Urothelium cell line (cell line): ENCODE data around the gene ZSCAN10.
"Not testable (repeated sequence)": the region's sequence is repeated elsewhere in the genome, so short reads cannot be mapped to it uniquely, and the experiment has no call there.

Source experiments
- DNase-seq: peaks from one replicate; pipeline ENCODE4 v3.0.0; 2011; ENCODE audit warnings: low spot score, mixed read lengths
- FAIRE-seq: peaks from 2 replicates; lab custom pipeline; 2011; peaks lifted over from hg19 to GRCh38; lab: Jason Lieb, UNC

The ZSCAN10 gene

DNA sequence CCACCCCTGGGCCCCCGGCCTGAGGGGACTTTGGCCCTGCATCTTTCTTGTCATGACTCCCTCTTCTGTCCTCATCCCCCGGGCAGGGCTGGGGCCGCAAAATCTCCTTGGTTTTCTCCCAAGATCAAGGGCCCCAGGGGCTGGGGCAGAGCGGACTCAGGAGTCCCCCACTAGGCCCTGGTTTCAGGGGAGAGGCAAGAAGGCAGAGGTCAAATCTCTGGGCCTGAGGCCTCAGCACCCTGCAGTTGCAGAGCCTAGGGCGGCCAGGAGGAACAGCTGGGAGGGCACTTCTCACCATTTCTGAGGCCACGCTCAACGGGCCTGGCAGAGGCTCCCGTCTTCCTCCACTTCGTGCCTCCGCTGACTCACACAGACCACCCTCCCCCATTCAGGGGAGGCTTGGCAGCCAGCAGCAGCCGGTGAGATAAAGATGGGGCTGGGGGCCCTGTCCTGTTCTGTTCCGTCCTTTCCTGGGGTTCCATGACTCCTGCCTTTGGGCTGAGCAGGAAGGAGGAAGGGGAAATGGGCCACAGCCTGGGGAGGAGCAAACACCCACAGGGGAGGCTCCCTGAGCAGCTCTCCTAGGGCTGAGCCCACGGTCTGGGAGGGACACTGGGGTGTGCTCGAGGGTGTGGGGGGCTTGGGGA is 12.4 kb downstream of the ZSCAN10 start:
- peak; percentile 57 for DNase-seq
- no peak for FAIRE-seq

DNA sequence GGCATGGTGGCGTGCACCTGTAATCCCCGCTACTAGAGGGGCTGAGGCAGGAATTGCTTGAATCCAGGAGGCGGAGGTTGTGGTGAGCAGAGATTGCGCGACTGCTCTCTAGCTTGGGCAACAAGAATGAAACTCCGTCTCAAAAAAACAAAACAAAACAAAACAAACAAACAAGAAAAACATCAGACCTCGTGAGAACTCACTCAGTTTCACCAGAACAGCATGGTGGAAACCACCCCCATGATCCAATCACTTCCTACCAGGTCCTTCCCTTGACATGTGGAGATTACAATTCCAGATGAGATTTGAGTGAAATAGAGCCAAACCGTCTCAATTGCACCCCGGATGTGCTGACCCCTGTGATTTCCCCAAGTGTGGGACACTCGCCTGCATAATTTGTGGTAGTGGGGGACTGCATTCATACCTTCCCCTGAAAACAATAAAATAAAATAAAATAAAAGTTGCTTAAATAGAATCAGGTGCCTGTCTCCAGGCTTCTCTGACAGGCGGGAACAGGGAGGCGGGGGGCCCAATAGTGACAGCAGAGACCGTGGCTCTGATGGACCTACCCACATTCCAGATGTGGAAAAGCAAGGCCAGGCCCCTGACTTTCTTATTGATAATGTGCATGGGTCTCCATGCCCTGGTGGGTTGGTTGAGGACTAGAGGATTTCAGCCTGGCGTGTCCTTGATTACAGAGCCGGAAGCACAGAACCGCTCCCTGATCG is 13.1 kb downstream of the ZSCAN10 start:
- no peak for DNase-seq
- no peak for FAIRE-seq

DNA sequence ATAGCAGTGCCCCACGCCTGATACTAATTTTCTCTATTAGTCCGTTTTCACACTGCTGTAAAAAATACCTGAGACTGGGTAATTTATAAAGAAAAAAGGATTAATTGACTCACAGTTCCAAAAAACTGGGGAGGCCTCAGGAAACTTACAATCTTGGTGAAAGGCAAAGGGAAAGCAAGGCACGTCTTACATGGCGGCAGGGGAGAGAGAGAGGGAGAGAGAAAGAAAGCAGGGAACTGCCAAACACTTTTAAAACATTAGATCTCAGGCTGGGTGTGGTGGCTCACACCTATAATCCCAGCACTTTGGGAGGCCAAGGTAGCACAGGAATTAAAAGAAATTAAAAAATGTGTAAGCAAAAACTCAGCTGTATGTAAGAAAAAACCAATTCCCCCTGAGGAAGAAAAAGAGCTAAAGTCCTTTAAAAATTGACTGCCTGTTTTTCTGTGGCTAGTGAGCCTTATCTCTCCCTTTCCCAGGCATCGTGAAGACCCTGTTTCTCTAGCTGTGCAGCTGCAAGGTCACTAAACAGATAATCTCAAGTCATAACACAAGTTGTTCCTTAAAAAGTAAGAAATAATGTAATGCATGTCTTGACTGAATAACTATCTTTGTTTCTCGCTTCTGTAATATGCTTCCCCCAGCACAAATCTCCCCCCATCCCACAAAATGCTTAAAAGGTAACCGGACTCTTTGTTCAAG is 14.0 kb downstream of the ZSCAN10 start:
- FAIRE-seq: no peak

DNA sequence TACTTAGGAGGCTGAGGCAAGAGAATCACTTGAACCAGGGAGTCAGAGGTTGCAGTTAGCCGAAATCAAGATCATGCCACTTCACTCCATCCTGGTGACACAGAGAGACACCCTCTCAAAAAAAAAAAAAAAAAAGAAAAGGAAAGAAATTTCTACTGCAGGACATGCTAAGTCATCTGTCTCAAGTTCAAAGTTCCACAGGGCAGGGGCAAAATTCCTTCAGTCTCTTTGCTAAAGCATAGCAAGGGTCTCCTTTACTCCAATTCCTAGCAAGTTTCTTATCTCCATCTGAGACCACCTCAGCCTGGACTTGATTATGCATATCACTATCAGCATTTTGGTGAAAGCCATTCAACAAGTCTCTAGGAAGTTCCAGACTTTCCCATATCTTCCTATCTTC is 14.6 kb downstream of the ZSCAN10 start:
- FAIRE-seq: no peak
- DNase-seq: no peak

More for the DNA sequence above, 14.0 kb downstream of the ZSCAN10 start:
- no peak for DNase-seq

DNA sequence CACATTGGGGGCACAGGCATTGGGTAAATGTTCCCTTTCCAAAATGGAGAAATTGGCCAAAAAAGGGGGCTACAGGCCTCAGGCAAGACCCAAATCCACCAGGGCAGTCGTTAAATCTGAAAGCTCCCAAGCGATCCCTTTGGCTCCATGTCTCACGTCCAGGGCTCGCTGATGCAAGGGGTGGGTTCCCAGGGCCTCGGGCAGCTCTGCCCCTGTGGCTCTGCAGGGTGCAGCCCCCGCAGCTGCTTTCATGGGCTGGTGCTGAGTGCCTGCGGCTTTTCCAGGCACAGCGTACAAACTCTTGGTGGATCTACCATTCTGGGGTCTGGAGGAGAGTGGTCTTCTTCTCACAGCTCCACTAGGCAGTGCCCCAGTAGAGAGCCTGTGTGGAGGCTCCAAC is 15.7 kb downstream of the ZSCAN10 start:
- DNase-seq, FAIRE-seq: not testable (repeated sequence)

DNA sequence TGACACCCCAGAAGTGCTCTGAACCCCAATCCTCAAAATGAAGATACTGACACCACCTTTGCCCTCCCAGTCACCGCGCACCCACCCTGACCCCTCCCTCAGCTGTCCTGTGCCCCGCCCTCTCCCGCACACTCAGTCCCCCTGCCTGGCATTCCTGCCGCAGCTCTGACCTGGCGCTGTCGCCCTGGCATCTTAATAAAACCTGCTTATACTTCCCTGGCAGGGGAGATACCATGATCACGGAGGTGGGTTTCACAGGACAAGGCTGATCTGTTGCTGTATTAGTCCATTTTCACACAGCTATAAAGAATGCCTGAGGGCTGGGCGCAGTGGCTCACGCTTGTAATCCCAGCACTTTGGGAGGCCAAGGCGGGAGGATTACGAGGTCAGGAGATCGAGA is 17.1 kb downstream of the ZSCAN10 start:
- FAIRE-seq, DNase-seq: not testable (repeated sequence)

DNA sequence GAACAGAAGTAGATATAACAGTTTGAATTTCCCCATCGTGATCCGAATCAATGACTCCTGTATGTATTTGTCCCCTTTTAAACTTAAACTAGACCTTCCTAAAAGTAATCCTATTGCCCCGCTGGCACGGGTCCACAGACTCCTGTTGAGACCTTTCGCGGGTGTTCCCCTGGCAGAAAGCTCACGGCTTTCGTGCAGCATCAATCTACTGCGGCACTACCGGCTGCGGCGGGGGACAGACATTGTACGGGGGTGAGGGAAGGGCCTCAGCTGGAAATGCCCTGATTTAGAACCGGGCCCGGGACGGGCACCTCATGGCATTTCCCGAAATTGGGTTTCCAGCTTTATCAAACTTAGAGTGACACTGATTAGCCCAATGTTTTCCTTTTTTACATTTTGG is 19.1 kb downstream of the ZSCAN10 start:
- FAIRE-seq (no peak), DNase-seq (no peak)

DNA sequence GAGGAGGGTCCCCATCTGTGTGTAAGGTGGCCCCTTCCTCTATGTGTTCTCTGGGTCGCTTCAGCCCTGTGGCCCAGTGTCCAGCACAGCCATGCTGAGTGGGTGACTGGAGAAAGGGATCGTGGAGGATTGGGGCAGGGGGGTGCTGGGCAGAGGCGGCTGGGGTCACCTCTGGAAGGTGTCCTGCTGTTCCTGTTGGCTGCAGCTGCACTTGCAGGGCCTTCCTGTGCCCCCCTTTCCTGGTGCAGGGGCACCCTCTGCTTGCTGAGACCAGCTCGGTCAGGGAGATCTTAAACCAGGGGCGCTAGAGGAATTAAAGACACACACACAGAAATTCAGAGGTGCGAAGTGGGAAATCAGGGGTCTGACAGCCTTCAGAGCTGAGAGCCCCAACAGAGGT is 22.5 kb downstream of the ZSCAN10 start:
- FAIRE-seq (no peak), DNase-seq (no peak)

DNA sequence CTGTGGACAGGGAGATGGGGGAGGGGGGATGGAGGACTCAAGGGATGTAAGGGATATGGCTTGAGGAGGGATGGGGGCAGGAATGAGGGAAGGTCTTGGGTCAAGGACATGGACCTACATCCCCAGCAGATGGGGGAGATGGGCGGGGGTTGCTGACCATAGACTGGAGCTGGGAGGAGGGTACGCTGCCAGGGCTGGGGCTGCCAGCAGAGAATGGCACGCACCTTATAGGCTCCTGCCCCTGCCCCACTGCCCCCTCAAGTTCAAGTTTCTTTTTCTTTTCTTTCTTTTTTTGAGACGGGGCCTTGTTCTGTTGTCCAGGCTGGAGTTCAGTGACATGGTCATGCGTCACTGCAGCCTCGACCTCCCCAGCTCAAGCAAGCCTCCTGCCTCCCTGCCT is 23.1 kb downstream of the ZSCAN10 start:
- not testable (repeated sequence) for FAIRE-seq, DNase-seq

DNA sequence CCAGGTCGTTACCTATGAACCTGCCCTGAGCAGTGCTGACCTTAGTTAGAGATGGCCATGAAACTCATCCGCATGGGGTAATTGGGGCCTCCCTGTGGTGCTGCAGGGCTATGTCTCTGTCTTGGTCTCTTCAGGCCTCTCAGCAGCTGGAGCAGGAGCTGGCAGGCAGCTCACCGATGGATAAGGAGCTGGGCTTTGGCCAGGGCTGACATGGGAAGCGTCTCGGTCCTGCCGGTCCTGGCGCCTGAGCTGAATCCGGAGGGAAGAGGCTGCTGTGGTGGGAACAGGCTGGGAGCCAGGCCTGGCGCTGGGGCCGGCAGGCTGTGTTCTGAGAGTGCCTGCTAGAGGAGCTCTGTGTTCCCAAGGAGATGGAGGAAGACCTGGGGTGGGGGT is 23.6 kb downstream of the ZSCAN10 start:
- FAIRE-seq: no peak
- DNase-seq: no peak

DNA sequence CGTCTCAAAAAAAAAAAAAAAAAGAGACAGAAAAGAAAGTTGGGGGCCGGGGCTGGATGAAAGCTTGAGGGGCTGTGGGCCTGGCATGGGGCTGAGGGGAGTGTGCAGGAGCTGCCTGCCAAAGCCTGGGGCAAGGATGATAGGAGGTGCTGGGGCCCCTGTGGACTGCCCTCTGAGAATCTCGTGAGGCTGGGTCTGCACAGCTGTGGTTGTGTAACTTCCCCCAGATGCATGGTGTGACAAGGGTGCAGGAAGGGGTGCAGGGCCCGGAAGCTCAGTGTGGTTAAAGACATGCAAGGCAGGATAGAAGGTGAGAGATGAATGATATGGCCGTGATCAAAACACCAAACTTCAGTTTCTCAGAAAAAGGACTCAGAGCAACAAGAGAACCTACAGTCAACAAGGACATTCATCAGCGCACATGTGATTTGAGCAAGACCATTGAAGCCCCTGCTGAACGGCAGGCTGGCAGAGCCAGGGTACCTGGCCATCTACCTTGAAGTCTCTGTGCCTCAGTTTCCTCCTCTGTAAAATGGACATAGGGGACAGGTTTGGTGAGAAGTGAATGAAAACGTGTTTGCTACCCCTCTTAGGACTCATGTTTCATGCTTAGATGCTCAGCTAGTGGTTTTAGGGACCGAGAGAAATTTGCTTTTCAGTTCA is 24.1 kb downstream of the ZSCAN10 start:
- DNase-seq (no peak), FAIRE-seq (no peak)

DNA sequence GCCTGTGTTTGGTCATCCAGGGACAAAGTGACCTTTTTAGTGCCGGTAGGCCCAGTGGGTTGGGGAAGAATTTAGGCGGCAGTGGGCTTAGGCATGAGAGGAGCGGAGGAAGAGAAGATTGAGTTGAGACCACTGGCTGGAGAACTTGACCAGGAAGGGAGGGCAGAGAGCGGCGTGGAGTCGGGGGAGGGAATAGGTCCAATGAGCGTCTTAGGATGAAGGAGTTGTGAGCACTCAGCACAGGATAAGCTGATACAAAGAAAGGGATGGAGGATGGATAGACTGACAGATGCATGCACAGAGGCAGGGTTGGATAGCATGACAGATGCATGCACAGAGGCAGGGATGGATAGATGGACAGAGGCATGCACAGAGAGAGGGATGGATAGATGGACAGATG is 25.6 kb downstream of the ZSCAN10 start:
- no peak for DNase-seq
- no peak for FAIRE-seq

DNA sequence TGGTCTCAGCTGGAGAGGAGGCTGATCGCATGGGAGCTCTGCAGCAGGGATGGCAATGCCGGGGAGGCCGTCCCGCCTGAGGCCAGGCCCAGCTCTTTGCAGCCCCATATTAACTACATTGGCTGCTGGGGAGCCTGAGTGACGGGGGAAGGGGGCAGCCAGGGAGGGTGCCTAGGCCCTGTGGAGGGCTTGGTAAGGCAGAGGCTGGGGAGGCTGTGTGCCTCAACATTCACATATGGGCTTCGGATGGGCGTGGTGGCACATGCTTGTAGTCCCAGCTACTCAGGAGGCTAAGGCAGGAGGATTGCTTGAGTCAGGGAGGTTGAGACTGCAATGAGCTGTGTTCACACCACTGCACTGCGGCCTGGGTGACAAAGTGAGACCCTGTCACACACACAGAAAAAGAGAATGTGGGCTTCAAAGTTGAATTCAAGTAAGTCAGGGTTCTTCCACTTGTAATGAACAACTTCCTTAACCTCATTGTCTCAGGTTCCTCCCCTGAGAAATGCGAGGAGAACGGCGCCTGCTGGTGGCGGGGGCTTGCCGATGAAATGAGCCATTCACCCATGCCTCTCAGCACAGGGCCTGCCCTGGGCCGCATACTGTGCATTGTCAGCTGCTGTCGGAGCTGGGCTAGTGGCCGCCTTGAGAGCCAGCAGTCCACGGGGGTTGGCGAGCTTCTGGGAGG is 26.4 kb downstream of the ZSCAN10 start:
- peak; percentile 56 for FAIRE-seq
- not testable (repeated sequence) for DNase-seq

DNA sequence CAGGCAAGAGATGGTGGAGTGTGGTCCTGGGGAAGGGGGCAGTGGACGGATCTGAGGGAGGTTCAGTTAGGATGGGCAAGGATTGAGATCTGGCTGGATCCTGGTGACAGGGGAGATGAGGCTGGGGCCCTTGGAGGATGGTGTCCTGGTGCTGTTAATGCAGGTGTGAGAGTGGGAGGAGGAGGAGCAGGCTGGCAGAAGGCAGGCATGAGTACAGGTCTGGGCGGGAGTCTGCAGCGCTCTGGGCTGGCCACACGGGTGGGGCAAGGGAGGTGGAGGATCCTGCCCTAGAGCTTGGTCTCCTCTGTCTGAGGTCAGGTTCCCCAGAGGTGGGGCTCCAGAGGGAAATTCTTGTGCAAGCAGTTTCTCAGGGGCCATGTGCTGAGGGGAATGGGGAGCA is 26.9 kb downstream of the ZSCAN10 start:
- not testable (repeated sequence) for FAIRE-seq

DNA sequence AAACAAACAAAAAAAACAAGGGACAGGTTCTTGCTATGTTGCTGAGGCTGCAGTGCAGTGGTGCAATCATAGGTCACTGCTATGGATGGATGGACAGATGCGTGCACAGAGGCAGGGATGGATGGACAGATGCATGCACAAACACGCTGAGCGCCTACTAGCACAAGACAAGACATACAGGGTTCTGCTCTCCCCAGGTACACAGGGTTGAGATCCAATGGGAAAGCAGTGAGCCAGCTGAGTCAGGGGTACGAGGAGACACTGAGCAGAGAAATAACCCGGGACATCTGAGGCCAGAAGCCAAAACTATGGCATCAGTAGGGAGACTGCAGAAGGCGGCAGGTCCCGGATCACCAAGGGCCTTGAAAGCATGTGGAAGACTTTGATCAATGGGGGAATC is 27.4 kb downstream of the ZSCAN10 start:
- DNase-seq: no peak
- FAIRE-seq: no peak

More for the DNA sequence above, 26.9 kb downstream of the ZSCAN10 start:
- not testable (repeated sequence) for DNase-seq

DNA sequence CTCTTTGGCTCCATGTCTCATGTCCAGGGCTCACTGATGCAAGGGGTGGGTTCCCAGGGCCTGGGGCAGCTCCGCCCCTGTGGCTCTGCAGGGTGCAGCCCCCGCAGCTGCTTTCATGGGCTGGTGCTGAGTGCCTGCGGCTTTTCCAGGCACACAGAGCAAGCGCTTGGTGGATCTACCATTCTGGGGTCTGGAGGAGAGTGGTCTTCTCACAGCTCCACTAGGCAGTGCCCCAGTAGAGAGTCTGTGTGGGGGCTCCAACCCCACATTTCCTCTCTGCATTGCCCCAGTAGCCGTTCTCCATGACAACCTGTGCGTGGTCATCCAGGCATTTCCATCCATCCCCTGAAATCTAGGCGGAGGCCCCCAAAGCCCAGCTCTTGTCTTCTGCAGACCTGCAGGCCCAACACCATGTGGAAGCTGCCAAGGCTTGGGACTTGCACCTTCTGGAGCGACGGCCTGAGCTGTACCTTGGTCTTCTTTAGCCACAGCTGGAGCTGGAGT is 28.4 kb downstream of the ZSCAN10 start:
- no peak for DNase-seq
- no peak for FAIRE-seq

DNA sequence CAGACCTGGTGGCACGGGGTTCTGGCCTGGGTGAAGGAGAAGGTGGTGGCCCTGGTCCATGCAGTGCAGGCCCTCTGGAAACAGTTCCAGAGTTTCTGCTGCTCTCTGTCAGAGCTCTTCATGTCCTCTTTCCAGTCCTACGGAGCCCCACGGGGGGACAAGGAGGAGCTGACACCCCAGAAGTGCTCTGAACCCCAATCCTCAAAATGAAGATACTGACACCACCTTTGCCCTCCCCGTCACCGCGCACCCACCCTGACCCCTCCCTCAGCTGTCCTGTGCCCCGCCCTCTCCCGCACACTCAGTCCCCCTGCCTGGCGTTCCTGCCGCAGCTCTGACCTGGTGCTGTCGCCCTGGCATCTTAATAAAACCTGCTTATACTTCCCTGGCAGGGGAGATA is 29.9 kb downstream of the ZSCAN10 start:
- not testable (repeated sequence) for FAIRE-seq, DNase-seq

DNA sequence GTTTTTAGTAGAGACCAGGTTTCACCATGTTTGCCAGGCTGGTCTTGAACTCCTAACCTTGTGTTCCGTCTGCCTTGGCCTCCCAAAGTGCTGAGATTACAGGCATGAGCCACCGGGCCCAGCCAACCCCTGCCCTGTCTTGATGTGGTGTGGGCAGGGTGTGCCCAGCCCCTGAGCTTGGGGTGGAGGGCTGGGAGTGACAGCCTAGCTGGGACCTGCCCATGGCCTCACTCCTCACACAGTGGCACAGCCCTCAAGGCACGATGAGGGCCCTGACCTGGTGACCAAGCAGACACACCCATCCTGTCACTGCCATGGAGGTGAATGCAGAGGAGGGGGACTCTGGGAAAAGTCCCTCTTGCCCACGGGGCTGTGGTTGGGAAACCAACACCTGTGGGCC is 30.6 kb downstream of the ZSCAN10 start:
- FAIRE-seq (no peak), DNase-seq (no peak)

DNA sequence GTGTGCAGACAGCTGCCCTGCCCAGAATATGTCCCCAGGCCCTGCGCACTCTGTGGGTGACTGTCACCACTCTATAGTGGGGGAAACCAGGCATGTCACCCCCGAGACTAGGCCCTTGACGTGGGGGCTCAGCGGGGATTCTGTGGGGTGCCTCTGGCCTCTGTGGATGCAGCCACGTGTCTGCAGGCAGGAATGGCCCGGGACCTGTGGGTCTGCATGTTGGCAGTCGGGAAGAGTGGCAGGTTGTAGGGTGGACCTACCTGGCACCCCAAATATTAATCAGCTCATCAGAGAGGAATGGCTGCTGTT is 32.7 kb downstream of the ZSCAN10 start:
- no peak for FAIRE-seq
- no peak for DNase-seq

DNA sequence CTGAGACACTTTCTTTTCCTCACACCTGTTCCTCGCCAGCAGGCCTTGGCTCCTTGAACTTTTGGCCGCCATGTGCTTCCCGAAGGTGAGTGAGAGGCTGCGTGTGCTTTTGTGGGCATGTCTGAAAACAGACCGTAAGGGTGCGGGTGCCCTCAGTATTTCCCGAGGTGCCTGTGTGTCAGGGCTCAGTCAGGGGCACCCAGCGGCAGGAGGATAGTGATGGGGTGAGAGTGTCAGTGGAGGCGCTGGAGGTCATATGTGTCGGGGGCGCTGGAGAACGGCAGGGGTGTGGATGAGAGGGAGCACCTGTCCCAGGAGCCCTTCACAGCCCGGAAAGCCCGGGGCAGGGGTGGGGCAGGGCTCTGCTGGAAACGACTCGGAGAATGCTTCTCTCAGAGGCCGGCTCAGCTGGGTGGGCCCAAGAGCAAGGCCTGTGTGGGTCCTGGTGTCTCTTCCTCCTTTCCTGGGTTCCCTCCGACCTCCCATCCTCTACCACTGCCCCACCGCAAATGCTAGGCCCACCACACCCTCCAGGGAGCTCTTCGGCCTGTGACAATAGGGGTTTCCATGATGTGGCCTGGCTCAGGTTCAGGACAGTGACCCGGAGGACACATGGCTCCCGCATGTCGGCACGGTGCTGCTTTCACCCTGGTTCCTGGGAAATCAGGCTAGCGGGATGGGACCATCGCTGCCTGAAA is 33.2 kb downstream of the ZSCAN10 start:
- DNase-seq (no peak), FAIRE-seq (no peak)
